ENCODE measurements around the gene BORCS5. TPM values are rescaled to one million over a fixed set of nuclear protein-coding genes. Genes with fewer than 3 reads are reported as not detected.

The BORCS5 gene
- total and polyA plus RNA-seq, 2 experiments from 2014 or later, result 11.3 to 12.6 TPM

- H3K9me2 ChIP-seq (ENCODE audit: insufficient read depth), result no peaks in the 10 kb centered on the region
- TF ChIP-seq, protein P1, sequence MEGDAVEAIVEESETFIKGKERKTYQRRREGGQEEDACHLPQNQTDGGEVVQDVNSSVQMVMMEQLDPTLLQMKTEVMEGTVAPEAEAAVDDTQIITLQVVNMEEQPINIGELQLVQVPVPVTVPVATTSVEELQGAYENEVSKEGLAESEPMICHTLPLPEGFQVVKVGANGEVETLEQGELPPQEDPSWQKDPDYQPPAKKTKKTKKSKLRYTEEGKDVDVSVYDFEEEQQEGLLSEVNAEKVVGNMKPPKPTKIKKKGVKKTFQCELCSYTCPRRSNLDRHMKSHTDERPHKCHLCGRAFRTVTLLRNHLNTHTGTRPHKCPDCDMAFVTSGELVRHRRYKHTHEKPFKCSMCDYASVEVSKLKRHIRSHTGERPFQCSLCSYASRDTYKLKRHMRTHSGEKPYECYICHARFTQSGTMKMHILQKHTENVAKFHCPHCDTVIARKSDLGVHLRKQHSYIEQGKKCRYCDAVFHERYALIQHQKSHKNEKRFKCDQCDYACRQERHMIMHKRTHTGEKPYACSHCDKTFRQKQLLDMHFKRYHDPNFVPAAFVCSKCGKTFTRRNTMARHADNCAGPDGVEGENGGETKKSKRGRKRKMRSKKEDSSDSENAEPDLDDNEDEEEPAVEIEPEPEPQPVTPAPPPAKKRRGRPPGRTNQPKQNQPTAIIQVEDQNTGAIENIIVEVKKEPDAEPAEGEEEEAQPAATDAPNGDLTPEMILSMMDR (conservative IDR thresholded peaks at IDR 0.05; ENCODE audit: low read depth in 2 of 2), result peak; percentile 80 to 93
- no peak for TF ChIP-seq ZNF462 (CRISPR knock-in tag; IDR thresholded peaks at IDR 0.05)
- Mint-ChIP-seq H3K36me3 (ENCODE audit: low read depth) (peaks cover 7% of the 10 kb centered on the region; the same call in 2 of the 3 replicates), H3K4me1 (peaks cover 4% of the 10 kb centered on the region; the same call in 2 of the 3 replicates), H3K9me3 (peaks cover 3% of the 10 kb centered on the region; the same call in 2 of the 3 replicates), H3K27me3 (ENCODE audit: insufficient read depth, low read depth, poor library complexity) (no peaks in the 10 kb centered on the region), H3K27ac (no peak overlapping the region), H3K4me3 (no peak overlapping the region)
- H3K36me3 ChIP-seq (ENCODE audit: insufficient read depth), result no peaks in the 10 kb centered on the region
- H3K4me1 ChIP-seq (ENCODE audit: insufficient read depth), result no peaks in the 10 kb centered on the region
- ATAC-seq (peak; percentile 91), DNase-seq (ENCODE audit: low spot score) (peak; percentile 92)
- H3K27me3 ChIP-seq (ENCODE audit: insufficient read depth), result no peaks in the 10 kb centered on the region
- H2AFZ ChIP-seq, result no peak overlapping the region
- H3F3A ChIP-seq (replicated peaks; ENCODE audit: low read depth), result no peaks in the 10 kb centered on the region
- no peak overlapping the region for H3K4me2 ChIP-seq
- H4K20me1 ChIP-seq (replicated peaks; ENCODE audit: insufficient read depth), result no peaks in the 10 kb centered on the region
- H3K79me2 ChIP-seq (replicated peaks; ENCODE audit: insufficient read depth), result no peaks in the 10 kb centered on the region
- no peak overlapping the region for H3K4me3 ChIP-seq
- H3K27ac ChIP-seq (ENCODE audit: low read depth), result no peak overlapping the region
Observed at GRCh38 chr12:12376646-12377448, 20.0 kb downstream of the BORCS5 start.
